PFSK-1 (cell line): Measurements from ENCODE around the gene P4HTM.

Source experiments
- FOXP2 ChIP-seq: optimal IDR thresholded peaks from 2 replicates; pipeline ENCODE3; 2011; ENCODE audit warnings: borderline replicate concordance, control low read depth, inconsistent platforms; ENCODE audit not compliant: insufficient read depth; ENCODE audit errors: extremely low read length, extremely low read depth
- POLR2AphosphoS5 ChIP-seq: IDR thresholded peaks from 2 replicates; pipeline ENCODE4 v1.6.1; 2012; ENCODE audit warnings: low read depth, mild to moderate bottlenecking, control low read depth, low read length, moderate library complexity
- SIN3A ChIP-seq: IDR thresholded peaks from 2 replicates; pipeline ENCODE4 v1.6.1; 2012; ENCODE audit warnings: mild to moderate bottlenecking, low read length, moderate library complexity, borderline replicate concordance; ENCODE audit not compliant: insufficient read depth
- TAF1 ChIP-seq: IDR thresholded peaks from 2 replicates; pipeline ENCODE4 v1.6.1; 2012; ENCODE audit warnings: low read length, control low read depth, borderline replicate concordance; ENCODE audit not compliant: insufficient read depth
- TF ChIP-seq, protein P1 (sequence below), 2 experiments: IDR thresholded peaks; 2 replicates each; pipeline versions ENCODE4 v1.6.1 to v1.8.0; 2011 to 2012; ENCODE audit warnings: low read depth in 2 of 2, low read length in 2 of 2, control low read depth in 1 of 2, inconsistent platforms in 1 of 2, mild to moderate bottlenecking in 1 of 2, moderate library complexity in 1 of 2; ENCODE audit not compliant: insufficient read depth in 1 of 2

DNA sequence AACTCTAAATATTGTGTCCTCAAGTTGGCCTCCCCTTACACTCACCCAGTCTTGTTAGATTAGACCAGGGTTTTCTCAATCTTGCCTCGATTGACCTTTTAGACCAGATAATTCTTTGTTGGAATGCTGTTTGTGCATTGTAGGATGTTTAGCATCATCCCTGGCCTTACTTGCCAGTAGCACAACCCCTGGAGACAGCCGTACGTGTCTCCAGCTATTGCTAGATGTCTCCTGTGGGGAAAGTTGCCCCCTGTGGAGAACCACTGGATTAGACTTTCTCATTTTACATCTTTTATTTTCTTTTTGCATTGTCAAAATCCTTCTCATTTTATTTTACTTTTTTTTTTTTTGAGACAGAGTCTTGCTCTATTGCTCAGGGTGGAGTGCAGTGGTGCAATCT lies 19.4 kb downstream of the P4HTM start:
- TF ChIP-seq TAF1 (no peak), SIN3A (no peak), POLR2AphosphoS5 (no peak), FOXP2 (no peak)
- TF ChIP-seq, protein P1, sequence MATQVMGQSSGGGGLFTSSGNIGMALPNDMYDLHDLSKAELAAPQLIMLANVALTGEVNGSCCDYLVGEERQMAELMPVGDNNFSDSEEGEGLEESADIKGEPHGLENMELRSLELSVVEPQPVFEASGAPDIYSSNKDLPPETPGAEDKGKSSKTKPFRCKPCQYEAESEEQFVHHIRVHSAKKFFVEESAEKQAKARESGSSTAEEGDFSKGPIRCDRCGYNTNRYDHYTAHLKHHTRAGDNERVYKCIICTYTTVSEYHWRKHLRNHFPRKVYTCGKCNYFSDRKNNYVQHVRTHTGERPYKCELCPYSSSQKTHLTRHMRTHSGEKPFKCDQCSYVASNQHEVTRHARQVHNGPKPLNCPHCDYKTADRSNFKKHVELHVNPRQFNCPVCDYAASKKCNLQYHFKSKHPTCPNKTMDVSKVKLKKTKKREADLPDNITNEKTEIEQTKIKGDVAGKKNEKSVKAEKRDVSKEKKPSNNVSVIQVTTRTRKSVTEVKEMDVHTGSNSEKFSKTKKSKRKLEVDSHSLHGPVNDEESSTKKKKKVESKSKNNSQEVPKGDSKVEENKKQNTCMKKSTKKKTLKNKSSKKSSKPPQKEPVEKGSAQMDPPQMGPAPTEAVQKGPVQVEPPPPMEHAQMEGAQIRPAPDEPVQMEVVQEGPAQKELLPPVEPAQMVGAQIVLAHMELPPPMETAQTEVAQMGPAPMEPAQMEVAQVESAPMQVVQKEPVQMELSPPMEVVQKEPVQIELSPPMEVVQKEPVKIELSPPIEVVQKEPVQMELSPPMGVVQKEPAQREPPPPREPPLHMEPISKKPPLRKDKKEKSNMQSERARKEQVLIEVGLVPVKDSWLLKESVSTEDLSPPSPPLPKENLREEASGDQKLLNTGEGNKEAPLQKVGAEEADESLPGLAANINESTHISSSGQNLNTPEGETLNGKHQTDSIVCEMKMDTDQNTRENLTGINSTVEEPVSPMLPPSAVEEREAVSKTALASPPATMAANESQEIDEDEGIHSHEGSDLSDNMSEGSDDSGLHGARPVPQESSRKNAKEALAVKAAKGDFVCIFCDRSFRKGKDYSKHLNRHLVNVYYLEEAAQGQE (IDR thresholded peaks at IDR 0.05; ENCODE audit: insufficient read depth in 1 of 2, low read depth in 2 of 2, low read length in 2 of 2) = no peak
